Keratinocyte (primary cell): Measurements from ENCODE around the gene ADNP2. TPM values are rescaled to one million over a fixed set of nuclear protein-coding genes. Genes with fewer than 3 reads are reported as not detected.

Source experiments
- DNase-seq: peaks from one replicate; pipeline ENCODE4 v3.0.0-alpha.2; 2011; ENCODE audit warnings: low read depth, missing footprints, low spot score
- FAIRE-seq: peaks from 2 replicates; lab custom pipeline; 2011; peaks lifted over from hg19 to GRCh38; lab: Jason Lieb, UNC
- H2AFZ ChIP-seq: 2 replicates; pipeline ENCODE4 v1.6.0; 2012; ENCODE audit warnings: low read length, control low read depth, inconsistent platforms; ENCODE audit not compliant: control insufficient read depth
- H3K27ac ChIP-seq: 2 replicates; pipeline ENCODE4 v1.5.1; 2011; ENCODE audit warnings: low read length; ENCODE audit not compliant: control insufficient read depth, insufficient read depth
- H3K27me3 ChIP-seq: 3 replicates; pipeline ENCODE4 v1.6.0; 2011; ENCODE audit warnings: low read length; ENCODE audit not compliant: control insufficient read depth, insufficient read depth; ENCODE audit errors: extremely low read depth
- H3K36me3 ChIP-seq, 2 experiments: 2 replicates in 1 of 2; 3 replicates in 1 of 2; pipeline ENCODE4 v1.5.1; 2011; ENCODE audit warnings: low read length in 2 of 2, mild to moderate bottlenecking in 1 of 2; ENCODE audit not compliant: control insufficient read depth in 2 of 2, insufficient read depth in 2 of 2; ENCODE audit errors: extremely low read depth in 1 of 2
- H3K4me1 ChIP-seq: 3 replicates; pipeline ENCODE4 v1.5.1; 2011; ENCODE audit warnings: low read length; ENCODE audit not compliant: control insufficient read depth, insufficient read depth; ENCODE audit errors: extremely low read depth
- H3K4me2 ChIP-seq: 3 replicates; pipeline ENCODE4 v1.6.0; 2011; ENCODE audit warnings: low read depth, low read length; ENCODE audit not compliant: control insufficient read depth, insufficient read depth; ENCODE audit errors: extremely low read depth
- H3K4me3 ChIP-seq, 3 experiments: fragments of 200-600 bp in 1 of 3; sonication (generic) in 1 of 3; 2 replicates in 2 of 3; 3 replicates in 1 of 3; pipeline ENCODE4 v1.5.1; 2011 to 2016; ENCODE audit warnings: low read length in 3 of 3, mild to moderate bottlenecking in 3 of 3, control low read depth in 2 of 3, inconsistent platforms in 1 of 3, low read depth in 1 of 3, mixed read lengths in 1 of 3, mixed run types in 1 of 3, moderate library complexity in 1 of 3; ENCODE audit not compliant: control insufficient read depth in 2 of 3, insufficient read depth in 2 of 3; ENCODE audit errors: extremely low read depth in 1 of 3
- H3K79me2 ChIP-seq: 2 replicates; pipeline ENCODE4 v1.6.0; 2012; ENCODE audit warnings: low read length; ENCODE audit not compliant: control insufficient read depth, insufficient read depth
- H3K9ac ChIP-seq: 3 replicates; pipeline ENCODE4 v1.6.0; 2011; ENCODE audit warnings: low read length; ENCODE audit not compliant: control insufficient read depth, insufficient read depth; ENCODE audit errors: extremely low read depth
- H3K9me1 ChIP-seq: 3 replicates; pipeline ENCODE4 v1.6.0; 2011; ENCODE audit warnings: low read length; ENCODE audit not compliant: control insufficient read depth, insufficient read depth; ENCODE audit errors: extremely low read depth
- H3K9me3 ChIP-seq: 2 replicates; pipeline ENCODE4 v1.5.1; 2012; ENCODE audit warnings: low read depth, low read length; ENCODE audit not compliant: control insufficient read depth
- H4K20me1 ChIP-seq: 3 replicates; pipeline ENCODE4 v1.6.0; 2011; ENCODE audit warnings: low read length; ENCODE audit not compliant: control insufficient read depth, insufficient read depth; ENCODE audit errors: extremely low read depth
- EZH2 ChIP-seq: IDR thresholded peaks from one replicate; pipeline ENCODE4 v1.6.1; 2012; ENCODE audit warnings: inconsistent platforms, mild to moderate bottlenecking, low read length, moderate library complexity
- dilution Hi-C: fragments of 300-500 bp; cut with MboI; formaldehyde crosslinking; loops from one replicate; pipeline ENCODE4 v1.7.0; 2020; ENCODE audit warnings: low sequenced_read_pairs; ENCODE audit not compliant: extremely low pct_ligation_motif_present
- polyA plus RNA-seq, 5 experiments: library from polyadenylated mRNA; depleted of rRNA in 3 of 5; stranded (reverse) in 3 of 5; stranded (forward) in 1 of 5; unstranded in 1 of 5; fragments of >200 nt; gene quantifications; 1 replicate in 1 of 5; 2 replicates in 3 of 5; 3 replicates in 1 of 5; pipeline versions ENCODE4 v1.2.1 to v1.2.3, GENCODE V29; 2011 to 2012; ENCODE audit warnings: missing spikeins in 2 of 5, low read depth in 1 of 5, low replicate concordance in 1 of 5
- TF ChIP-seq, protein P1 (sequence below), 3 experiments: IDR thresholded peaks in 1 of 3; conservative IDR thresholded peaks in 1 of 3; optimal IDR thresholded peaks in 1 of 3; 2 replicates in 2 of 3; 3 replicates in 1 of 3; pipeline versions ENCODE3 to v1.5.1; 2011; ENCODE audit warnings: low read length in 3 of 3, mild to moderate bottlenecking in 3 of 3, moderate library complexity in 2 of 3, control low read depth in 1 of 3, inconsistent platforms in 1 of 3; ENCODE audit not compliant: insufficient read depth in 2 of 3; ENCODE audit errors: extremely low read depth in 1 of 3

ADNP2 gene
- polyA plus RNA-seq, 1 donor (not counting 4 experiments of a cell fraction or from before 2014, with no cell fraction given): 11.3 TPM

DNA sequence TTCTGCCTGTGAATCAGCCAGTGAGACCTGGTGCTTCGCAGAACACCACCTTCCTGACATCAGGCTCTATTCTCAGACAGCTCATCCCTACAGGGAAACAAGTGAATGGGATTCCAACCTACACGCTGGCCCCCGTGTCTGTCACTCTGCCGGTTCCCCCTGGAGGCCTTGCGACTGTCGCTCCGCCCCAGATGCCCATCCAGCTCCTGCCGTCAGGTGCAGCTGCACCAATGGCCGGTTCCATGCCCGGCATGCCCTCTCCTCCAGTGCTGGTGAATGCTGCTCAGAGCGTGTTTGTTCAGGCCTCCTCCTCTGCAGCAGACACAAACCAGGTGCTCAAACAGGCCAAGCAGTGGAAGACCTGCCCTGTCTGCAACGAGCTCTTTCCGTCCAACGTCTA, 28.1 kb downstream of the ADNP2 start:
- FAIRE-seq (no peak), DNase-seq (no peak)
- dilution Hi-C loops: no loop called here
- Histone ChIP-seq H3K9me1 (no peaks in the 10 kb centered on the region), H3K4me2 (no peak overlapping the region), H3K4me1 (peaks cover 4% of the 10 kb centered on the region), H4K20me1 (no peaks in the 10 kb centered on the region), H2AFZ (no peak overlapping the region), H3K27me3 (no peaks in the 10 kb centered on the region), H3K36me3 (peaks cover 29% of the 10 kb centered on the region in 2 experiments), H3K9me3 (no peaks in the 10 kb centered on the region), H3K4me3 (no peak overlapping the region), H3K79me2 (peaks cover 16% of the 10 kb centered on the region), H3K9ac (no peak overlapping the region), H3K27ac (no peak overlapping the region)
- TF ChIP-seq, protein P1, sequence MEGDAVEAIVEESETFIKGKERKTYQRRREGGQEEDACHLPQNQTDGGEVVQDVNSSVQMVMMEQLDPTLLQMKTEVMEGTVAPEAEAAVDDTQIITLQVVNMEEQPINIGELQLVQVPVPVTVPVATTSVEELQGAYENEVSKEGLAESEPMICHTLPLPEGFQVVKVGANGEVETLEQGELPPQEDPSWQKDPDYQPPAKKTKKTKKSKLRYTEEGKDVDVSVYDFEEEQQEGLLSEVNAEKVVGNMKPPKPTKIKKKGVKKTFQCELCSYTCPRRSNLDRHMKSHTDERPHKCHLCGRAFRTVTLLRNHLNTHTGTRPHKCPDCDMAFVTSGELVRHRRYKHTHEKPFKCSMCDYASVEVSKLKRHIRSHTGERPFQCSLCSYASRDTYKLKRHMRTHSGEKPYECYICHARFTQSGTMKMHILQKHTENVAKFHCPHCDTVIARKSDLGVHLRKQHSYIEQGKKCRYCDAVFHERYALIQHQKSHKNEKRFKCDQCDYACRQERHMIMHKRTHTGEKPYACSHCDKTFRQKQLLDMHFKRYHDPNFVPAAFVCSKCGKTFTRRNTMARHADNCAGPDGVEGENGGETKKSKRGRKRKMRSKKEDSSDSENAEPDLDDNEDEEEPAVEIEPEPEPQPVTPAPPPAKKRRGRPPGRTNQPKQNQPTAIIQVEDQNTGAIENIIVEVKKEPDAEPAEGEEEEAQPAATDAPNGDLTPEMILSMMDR (optimal IDR thresholded peaks at IDR 0.05 in 1 of 3, IDR thresholded peaks at IDR 0.05 in 1 of 3, conservative IDR thresholded peaks at IDR 0.05 in 1 of 3; ENCODE audit: extremely low read depth in 1 of 3, insufficient read depth in 2 of 3, low read length in 3 of 3): no peak
- TF ChIP-seq EZH2: no peak

DNA sequence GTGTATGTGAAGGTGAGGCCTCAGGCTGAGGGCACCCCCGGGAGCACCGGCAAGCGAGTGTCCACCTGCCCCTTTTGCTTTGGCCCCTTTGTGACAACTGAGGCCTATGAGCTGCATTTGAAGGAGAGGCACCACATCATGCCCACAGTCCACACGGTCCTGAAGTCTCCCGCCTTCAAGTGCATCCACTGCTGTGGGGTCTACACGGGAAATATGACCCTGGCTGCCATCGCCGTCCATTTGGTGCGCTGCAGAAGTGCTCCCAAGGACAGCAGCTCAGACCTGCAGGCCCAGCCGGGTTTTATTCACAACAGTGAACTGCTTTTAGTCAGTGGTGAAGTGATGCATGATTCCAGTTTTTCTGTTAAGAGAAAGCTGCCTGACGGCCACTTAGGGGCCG, 28.9 kb downstream of the ADNP2 start:
- TF ChIP-seq EZH2: no peak
- TF ChIP-seq, protein P1 (optimal IDR thresholded peaks at IDR 0.05 in 1 of 3, IDR thresholded peaks at IDR 0.05 in 1 of 3, conservative IDR thresholded peaks at IDR 0.05 in 1 of 3; ENCODE audit: extremely low read depth in 1 of 3, insufficient read depth in 2 of 3, low read length in 3 of 3): no peak
- Histone ChIP-seq H3K9ac (no peak overlapping the region), H4K20me1 (no peaks in the 10 kb centered on the region), H3K79me2 (peaks cover 14% of the 10 kb centered on the region), H3K4me1 (no peaks in the 10 kb centered on the region), H3K27ac (no peak overlapping the region), H3K9me3 (no peaks in the 10 kb centered on the region), H3K36me3 (peaks cover 29% of the 10 kb centered on the region in 2 experiments), H3K27me3 (no peaks in the 10 kb centered on the region), H3K4me3 (no peak overlapping the region), H2AFZ (no peak overlapping the region), H3K9me1 (no peaks in the 10 kb centered on the region), H3K4me2 (no peak overlapping the region)
- DNase-seq (no peak), FAIRE-seq (no peak)
- dilution Hi-C loops: no loop called here
